Neutrophil (primary cell): Measurements from ENCODE around the gene FAAP20.

Experiments used
- H3K27ac ChIP-seq: fragments of 200-600 bp; sonication (generic); 2 replicates; pipeline ENCODE4 v1.5.1; 2016; ENCODE audit warnings: mild to moderate bottlenecking, moderate library complexity
- H3K27me3 ChIP-seq: fragments of 200-600 bp; sonication (generic); 2 replicates; pipeline ENCODE4 v1.6.0; 2016; ENCODE audit warnings: mild to moderate bottlenecking
- H3K36me3 ChIP-seq: fragments of 200-600 bp; sonication (generic); 2 replicates; pipeline ENCODE4 v1.5.1; 2017
- H3K4me1 ChIP-seq, 2 experiments: fragments of 200-600 bp in 1 of 2; sonication (generic) in 1 of 2; 1 replicate in 1 of 2; 2 replicates in 1 of 2; pipeline versions ENCODE4 v1.5.1 to v1.6.1; 2013 to 2016; ENCODE audit warnings: low read depth in 1 of 2, low read length in 1 of 2, mild to moderate bottlenecking in 1 of 2, moderate library complexity in 1 of 2; ENCODE audit not compliant: control insufficient read depth in 1 of 2, insufficient read depth in 1 of 2
- H3K4me3 ChIP-seq, 2 experiments: fragments of 200-600 bp in 1 of 2; sonication (generic) in 1 of 2; 1 replicate in 1 of 2; 2 replicates in 1 of 2; pipeline ENCODE4 v1.5.1; 2013 to 2016; ENCODE audit warnings: low read depth in 1 of 2, low read length in 1 of 2, mild to moderate bottlenecking in 1 of 2, moderate library complexity in 1 of 2
- H3K9me3 ChIP-seq: fragments of 200-600 bp; sonication (generic); 2 replicates; pipeline ENCODE4 v1.5.1; 2016
- CTCF ChIP-seq: fragments of 200-600 bp; sonication (generic); IDR thresholded peaks from 2 replicates; pipeline ENCODE4 v1.5.1; 2016; ENCODE audit warnings: antibody characterized with exemption

FAAP20 gene

DNA sequence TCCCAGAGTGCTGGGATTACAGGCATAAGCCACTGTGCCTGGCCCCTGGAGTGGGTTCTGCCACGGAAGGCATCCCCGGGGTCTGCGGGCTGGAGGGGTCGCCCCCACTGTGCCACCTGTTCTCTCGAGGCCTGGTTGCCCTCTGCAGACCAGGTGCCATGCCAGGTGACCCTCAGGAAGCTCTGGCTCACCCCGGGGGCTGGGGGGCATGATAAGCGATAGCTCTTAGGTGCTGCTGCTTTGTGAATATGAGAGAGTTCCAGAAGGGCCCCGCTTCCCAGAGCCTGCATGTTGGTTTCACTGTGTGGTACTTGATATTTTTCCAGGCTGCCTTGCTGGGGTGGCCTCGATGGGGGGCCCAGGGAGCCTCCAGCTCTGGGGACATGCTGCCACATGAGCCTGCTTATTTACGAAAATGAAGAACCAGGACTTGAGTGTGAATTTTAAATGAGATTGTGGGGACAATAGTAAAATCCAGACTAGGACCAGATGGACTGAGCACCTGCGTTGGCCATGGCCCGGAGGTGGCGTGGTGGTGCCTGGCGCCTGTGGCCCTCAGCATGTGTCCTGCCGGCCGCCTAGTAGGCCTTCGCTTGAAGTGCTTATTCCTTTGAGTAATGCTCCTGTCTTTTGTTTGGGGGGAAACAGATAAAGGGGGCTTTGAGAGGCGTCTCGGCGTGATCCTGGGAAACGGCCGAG lies 40.9 kb upstream of the FAAP20 start:
- Histone ChIP-seq H3K4me3 (peak overlapping the region; percentile 55 to 85), H3K36me3 (no peaks in the 10 kb centered on the region)
- TF ChIP-seq CTCF = no peak

GRCh38 chr1:2234762-2235113 lies 40.2 kb upstream of the FAAP20 start:
- Histone ChIP-seq H3K27ac (peak overlapping the region; percentile 96), H3K36me3 (no peaks in the 10 kb centered on the region), H3K9me3 (no peaks in the 10 kb centered on the region), H3K4me1 (peaks cover 90 to 99% of the 10 kb centered on the region in 2 experiments), H3K27me3 (no peaks in the 10 kb centered on the region), H3K4me3 (peak overlapping the region; percentile 55 to 85)
- no peak for TF ChIP-seq CTCF

More for the DNA sequence above, 40.9 kb upstream of the FAAP20 start:
- H3K27ac ChIP-seq = peak overlapping the region; percentile 96
- H3K9me3 ChIP-seq = no peaks in the 10 kb centered on the region
- H3K27me3 ChIP-seq = no peaks in the 10 kb centered on the region
- H3K4me1 ChIP-seq = peaks cover 90 to 99% of the 10 kb centered on the region in 2 experiments

GRCh38 chr1:2233997-2234761 lies 39.6 kb upstream of the FAAP20 start:
- peak overlapping the region; percentile 55 to 85 for H3K4me3 ChIP-seq
- no peaks in the 10 kb centered on the region for H3K36me3 ChIP-seq
- H3K27me3 ChIP-seq = no peaks in the 10 kb centered on the region
- H3K9me3 ChIP-seq = no peaks in the 10 kb centered on the region
- no peak for TF ChIP-seq CTCF
- H3K4me1 ChIP-seq = peaks cover 92 to 99% of the 10 kb centered on the region in 2 experiments
- peak overlapping the region; percentile 96 for H3K27ac ChIP-seq

GRCh38 chr1:2233468-2233867 lies 38.9 kb upstream of the FAAP20 start:
- Histone ChIP-seq H3K27me3 (no peaks in the 10 kb centered on the region), H3K4me1 (peaks cover 88 to 96% of the 10 kb centered on the region in 2 experiments), H3K4me3 (peak overlapping the region; percentile 55 to 85), H3K9me3 (no peaks in the 10 kb centered on the region), H3K27ac (peak overlapping the region; percentile 96), H3K36me3 (no peaks in the 10 kb centered on the region)
- no peak for TF ChIP-seq CTCF

- Histone ChIP-seq H3K36me3 (no peaks in the 10 kb centered on the region), H3K9me3 (no peaks in the 10 kb centered on the region), H3K27ac (peak overlapping the region; percentile 96), H3K4me3 (peak overlapping the region; percentile 85 to 97), H3K4me1 (peaks cover 86 to 91% of the 10 kb centered on the region in 2 experiments), H3K27me3 (no peaks in the 10 kb centered on the region)
- TF ChIP-seq CTCF = no peak
These were observed 38.4 kb upstream of the FAAP20 start for GRCh38 chr1:2232916-2233438.
